H1 (cell line): ENCODE results near the gene ZC2HC1C. TPM values are rescaled to one million over a fixed set of nuclear protein-coding genes. Genes with fewer than 3 reads are reported as not detected.

Experiments used
- CTCF ChIA-PET: fragments of 300-600 bp; sonication (Branson Sonifier 250); formaldehyde crosslinking; loops from one replicate; lab custom pipeline; 2021; ENCODE audit not compliant: partially characterized antibody; lab: Charles Lee
- POLR2A ChIA-PET: fragments of 300-600 bp; sonication (Branson Sonifier 250); formaldehyde crosslinking; loops from one replicate; lab custom pipeline; 2021; ENCODE audit warnings: inconsistent platforms; ENCODE audit not compliant: partially characterized antibody; lab: Charles Lee
- DNase-seq, 2 experiments: peaks; one replicate each; pipeline versions ENCODE4 v3.0.0 to v3.0.0-alpha.2; 2010 to 2022; ENCODE audit warnings: low spot score in 2 of 2, low read depth in 1 of 2, mixed read lengths in 1 of 2
- FAIRE-seq: peaks from 2 replicates; lab custom pipeline; 2011; peaks lifted over from hg19 to GRCh38; lab: Jason Lieb, UNC
- H2AFZ ChIP-seq: 2 replicates; pipeline ENCODE4 v1.8.1; 2012; ENCODE audit warnings: low read length, inconsistent platforms
- H2AK5ac ChIP-seq: 2 replicates; pipeline ENCODE4 v1.6.1; 2013; ENCODE audit warnings: low read depth, low read length
- H2BK120ac ChIP-seq: replicated peaks from 2 replicates; pipeline ENCODE3; 2013; ENCODE audit warnings: low read depth, low read length, inconsistent platforms
- H2BK12ac ChIP-seq: 2 replicates; pipeline ENCODE4 v1.6.1; 2013; ENCODE audit warnings: low read depth, low read length
- H2BK15ac ChIP-seq: 2 replicates; pipeline ENCODE4 v1.6.1; 2013; ENCODE audit warnings: low read length
- H2BK20ac ChIP-seq: 2 replicates; pipeline ENCODE4 v1.6.1; 2013; ENCODE audit warnings: low read length
- H2BK5ac ChIP-seq: 2 replicates; pipeline ENCODE4 v1.6.1; 2013; ENCODE audit warnings: low read depth, low read length
- H3K14ac ChIP-seq: 2 replicates; pipeline ENCODE4 v1.6.1; 2013; ENCODE audit warnings: inconsistent platforms; ENCODE audit not compliant: insufficient read length
- H3K18ac ChIP-seq: 2 replicates; pipeline ENCODE4 v1.6.1; 2013; ENCODE audit warnings: low read length; ENCODE audit errors: extremely low read depth
- H3K23ac ChIP-seq: 2 replicates; pipeline ENCODE4 v1.6.1; 2013; ENCODE audit warnings: inconsistent platforms; ENCODE audit not compliant: insufficient read length
- H3K23me2 ChIP-seq: 2 replicates; pipeline ENCODE4 v1.6.1; 2013; ENCODE audit warnings: low read depth, low read length
- H3K27ac ChIP-seq: 2 replicates; pipeline ENCODE4 v1.6.1; 2011; ENCODE audit warnings: low read depth, low read length, inconsistent platforms
- H3K27me3 ChIP-seq, 4 experiments: replicated peaks in 1 of 4; 1 replicate in 1 of 4; 2 replicates in 3 of 4; pipeline versions ENCODE4 v1.6.1 to v1.8.1; 2011 to 2013; ENCODE audit warnings: low read length in 3 of 4, mild to moderate bottlenecking in 3 of 4, inconsistent platforms in 2 of 4, mixed read lengths in 2 of 4, moderate library complexity in 1 of 4; ENCODE audit not compliant: control insufficient read depth in 3 of 4, insufficient read depth in 3 of 4; ENCODE audit errors: extremely low read depth in 1 of 4
- H3K36me3 ChIP-seq, 4 experiments: 2 replicates each; pipeline versions ENCODE4 v1.6.1 to v1.8.1; 2011 to 2013; ENCODE audit warnings: mild to moderate bottlenecking in 4 of 4, low read length in 3 of 4, moderate library complexity in 2 of 4, control low read depth in 1 of 4, inconsistent platforms in 1 of 4; ENCODE audit not compliant: insufficient read depth in 4 of 4, control insufficient read depth in 2 of 4
- H3K4ac ChIP-seq: replicated peaks from 2 replicates; pipeline ENCODE3; 2013; ENCODE audit warnings: low read length, low read depth, mixed read lengths, inconsistent platforms; ENCODE audit not compliant: insufficient read length
- H3K4me1 ChIP-seq, 4 experiments: replicated peaks in 1 of 4; 1 replicate in 1 of 4; 2 replicates in 3 of 4; pipeline versions ENCODE4 v1.6.1 to v1.8.1; 2011 to 2013; ENCODE audit warnings: low read length in 3 of 4, inconsistent platforms in 2 of 4, mixed read lengths in 1 of 4; ENCODE audit not compliant: insufficient read depth in 4 of 4, control insufficient read depth in 3 of 4
- H3K4me2 ChIP-seq, 2 experiments: 2 replicates each; pipeline versions ENCODE4 v1.6.1 to v1.8.1; 2011 to 2013; ENCODE audit warnings: low read depth in 2 of 2, low read length in 2 of 2, control low read depth in 1 of 2, inconsistent platforms in 1 of 2, mild to moderate bottlenecking in 1 of 2; ENCODE audit not compliant: insufficient read depth in 1 of 2
- H3K4me3 ChIP-seq, 4 experiments: fragments of 200-600, 300-600 bp in 1 of 4; sonication (generic), shearing (Covaris generic), sonication (Bioruptor Twin) in 1 of 4; 2 replicates each; pipeline versions ENCODE4 v1.5.1 to v1.8.1; 2011 to 2016; ENCODE audit warnings: low read length in 4 of 4, low read depth in 3 of 4, control low read depth in 2 of 4, inconsistent platforms in 2 of 4, mild to moderate bottlenecking in 2 of 4, mixed read lengths in 1 of 4, moderate library complexity in 1 of 4; ENCODE audit not compliant: insufficient read depth in 2 of 4; ENCODE audit errors: extremely low read depth in 1 of 4
- H3K56ac ChIP-seq: replicated peaks from 2 replicates; pipeline ENCODE3; 2013; ENCODE audit warnings: low read depth, mild to moderate bottlenecking, mixed read lengths, low read length, inconsistent platforms; ENCODE audit not compliant: insufficient read length
- H3K79me1 ChIP-seq: 2 replicates; pipeline ENCODE4 v1.6.1; 2013; ENCODE audit warnings: low read depth, low read length, control low read depth
- H3K79me2 ChIP-seq, 2 experiments: 2 replicates each; pipeline versions ENCODE4 v1.6.1 to v1.8.1; 2012 to 2013; ENCODE audit warnings: low read length in 2 of 2, mild to moderate bottlenecking in 2 of 2, inconsistent platforms in 1 of 2; ENCODE audit not compliant: insufficient read depth in 2 of 2, control insufficient read depth in 1 of 2
- H3K9ac ChIP-seq, 4 experiments: replicated peaks in 1 of 4; 1 replicate in 1 of 4; 2 replicates in 3 of 4; pipeline versions ENCODE4 v1.6.1 to v1.8.1; 2011 to 2013; ENCODE audit warnings: low read depth in 3 of 4, low read length in 3 of 4, control low read depth in 2 of 4, mild to moderate bottlenecking in 2 of 4, moderate library complexity in 2 of 4, inconsistent platforms in 1 of 4; ENCODE audit errors: extremely low read depth in 1 of 4
- H3K9me3 ChIP-seq, 2 experiments: 2 replicates each; pipeline versions ENCODE4 v1.6.1 to v1.8.1; 2012 to 2013; ENCODE audit warnings: mild to moderate bottlenecking in 2 of 2, moderate library complexity in 2 of 2, control low read depth in 1 of 2, inconsistent platforms in 1 of 2, low read depth in 1 of 2, low read length in 1 of 2, mixed read lengths in 1 of 2; ENCODE audit not compliant: insufficient read depth in 2 of 2
- H4K20me1 ChIP-seq, 2 experiments: replicated peaks in 1 of 2; 2 replicates each; pipeline versions ENCODE3 to v1.8.1; 2011 to 2013; ENCODE audit warnings: inconsistent platforms in 2 of 2, low read length in 2 of 2, mild to moderate bottlenecking in 1 of 2; ENCODE audit not compliant: insufficient read depth in 2 of 2, control insufficient read depth in 1 of 2
- H4K5ac ChIP-seq: 2 replicates; pipeline ENCODE4 v1.6.1; 2013; ENCODE audit warnings: low read length, low read depth, mixed read lengths, inconsistent platforms; ENCODE audit not compliant: insufficient read length
- H4K8ac ChIP-seq: 2 replicates; pipeline ENCODE4 v1.8.0; 2013; ENCODE audit warnings: mild to moderate bottlenecking, moderate library complexity, low read length, inconsistent platforms; ENCODE audit not compliant: insufficient read depth; ENCODE audit errors: extremely low read depth
- H4K91ac ChIP-seq: replicated peaks from 2 replicates; pipeline ENCODE3; 2013; ENCODE audit warnings: low read length, mixed read lengths, inconsistent platforms; ENCODE audit not compliant: insufficient read length
- CHD1 ChIP-seq: IDR thresholded peaks from 2 replicates; pipeline ENCODE4 v1.6.1; 2012; ENCODE audit warnings: low read depth, low read length, improper control_type of control experiment
- JUND ChIP-seq: IDR thresholded peaks from 2 replicates; pipeline ENCODE4 v1.6.1; 2011; ENCODE audit warnings: mild to moderate bottlenecking, improper control_type of control experiment, low read length
- KDM4A ChIP-seq: IDR thresholded peaks from one replicate; pipeline ENCODE4 v1.7.1; 2012; ENCODE audit warnings: low read depth, mild to moderate bottlenecking, moderate library complexity, low read length, inconsistent platforms; ENCODE audit not compliant: severe bottlenecking
- RAD21 ChIP-seq, 2 experiments: IDR thresholded peaks in 1 of 2; conservative IDR thresholded peaks in 1 of 2; 2 replicates each; pipeline ENCODE4 v1.6.1; 2011; ENCODE audit warnings: low read depth in 2 of 2, low read length in 2 of 2, improper control_type of control experiment in 1 of 2, inconsistent platforms in 1 of 2, mild to moderate bottlenecking in 1 of 2, moderate library complexity in 1 of 2
- RBBP5 ChIP-seq: IDR thresholded peaks from 2 replicates; pipeline ENCODE4 v1.7.1; 2012; ENCODE audit warnings: low read depth, mild to moderate bottlenecking, inconsistent platforms, low read length, moderate library complexity, borderline replicate concordance
- RFX5 ChIP-seq: IDR thresholded peaks from 2 replicates; pipeline ENCODE4 v1.6.1; 2011; ENCODE audit warnings: low read depth, low read length, improper control_type of control experiment, borderline replicate concordance
- SIRT6 ChIP-seq: IDR thresholded peaks from one replicate; pipeline ENCODE4 v1.7.1; 2012; ENCODE audit warnings: low read length, inconsistent platforms
- WGBS, 2 experiments: shearing (Covaris generic) in 1 of 2; methylation state at CpG; one replicate each; pipeline versions ENCODE4 v1.1.6 to v1.1.7; 2013 to 2015; ENCODE audit warnings: low lambda C conversion rate in 2 of 2, mixed read lengths in 2 of 2, inconsistent platforms in 1 of 2, low coverage in 1 of 2, missing lambda C conversion rate in 1 of 2; ENCODE audit not compliant: insufficient replicate concordance in 2 of 2, insufficient coverage in 1 of 2, insufficient read length in 1 of 2; ENCODE audit errors: extremely low coverage in 1 of 2, missing lambda C conversion rate in 1 of 2; 5-methylcytosine and 5-hydroxymethylcytosine counted together
- polyA plus RNA-seq, 7 experiments: library from polyadenylated mRNA; depleted of rRNA in 3 of 7; stranded (reverse) in 5 of 7; unstranded in 2 of 7; fragments of >200 nt in 5 of 7; fragments of 200-250 nt in 2 of 7; gene quantifications; 1 replicate in 5 of 7; 2 replicates in 1 of 7; 4 replicates in 1 of 7; pipeline versions ENCODE4 v1.2.1 to v1.2.3, GENCODE V29; 2011 to 2013; ENCODE audit warnings: missing spikeins in 2 of 7, mixed read lengths in 2 of 7
- total RNA-seq: library from RNA; stranded (reverse); fragmentation: NEBNext Ultra II Directional; extraction: Animal tissue kit (Norgen Biotek cat#: 25700); gene quantifications from 2 replicates; pipeline ENCODE4 v1.2.1, GENCODE V29; 2021
- TF ChIP-seq, protein P1 (sequence below): IDR thresholded peaks from 2 replicates; pipeline ENCODE4 v1.6.1; 2012; ENCODE audit warnings: inconsistent platforms
- TF ChIP-seq, protein P2 (sequence below): IDR thresholded peaks from 2 replicates; pipeline ENCODE4 v1.6.1; 2012; ENCODE audit warnings: inconsistent platforms

Gene ZC2HC1C
- total and polyA plus RNA-seq, 2 of the 8 experiments (the other 6 are each of a cell fraction or from before 2014, with no cell fraction given) = 0.57 to 1.2 TPM

DNA sequence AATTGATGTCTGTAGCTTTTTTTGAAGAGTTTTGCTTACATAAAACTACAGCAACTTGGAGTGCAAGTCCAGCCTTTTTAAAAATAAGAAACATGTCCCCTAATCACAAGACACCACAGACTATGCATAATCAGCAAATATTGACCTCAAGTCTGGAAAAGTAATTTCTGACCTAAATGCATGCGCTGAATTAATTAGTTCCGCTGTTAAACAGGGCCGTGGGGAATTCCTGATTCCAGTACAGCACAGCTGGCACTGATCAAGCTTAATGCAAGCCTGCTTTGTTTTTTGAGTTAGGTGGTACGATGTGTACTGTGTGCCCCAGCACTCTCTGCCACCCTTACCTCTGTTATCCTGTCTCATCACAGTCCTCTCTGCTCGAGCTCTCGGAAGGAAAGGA lies 27.4 kb upstream of the ZC2HC1C start:
- no peak overlapping the region for H2AK5ac ChIP-seq
- H3K9ac ChIP-seq = no peak overlapping the region
- no peak overlapping the region for H3K27ac ChIP-seq
- H2BK12ac ChIP-seq = no peak overlapping the region
- WGBS, 2 experiments = 93% methylated on average over 6 of the region's 6 CpGs; no CpG with 5 or more reads in 1 of the 2 experiments
- no peaks in the 10 kb centered on the region for H3K4me1 ChIP-seq
- H2BK5ac ChIP-seq = no peak overlapping the region
- TF ChIP-seq, protein P1, sequence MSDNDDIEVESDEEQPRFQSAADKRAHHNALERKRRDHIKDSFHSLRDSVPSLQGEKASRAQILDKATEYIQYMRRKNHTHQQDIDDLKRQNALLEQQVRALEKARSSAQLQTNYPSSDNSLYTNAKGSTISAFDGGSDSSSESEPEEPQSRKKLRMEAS = no peak
- TF ChIP-seq RAD21 (IDR thresholded peaks at IDR 0.05 in 1 of 2, conservative IDR thresholded peaks at IDR 0.05 in 1 of 2; ENCODE audit: low read depth in 2 of 2, low read length in 2 of 2) (no peak), RFX5 (no peak), CHD1 (no peak), SIRT6 (no peak), RBBP5 (no peak), JUND (no peak), KDM4A (no peak)
- TF ChIP-seq, protein P2, sequence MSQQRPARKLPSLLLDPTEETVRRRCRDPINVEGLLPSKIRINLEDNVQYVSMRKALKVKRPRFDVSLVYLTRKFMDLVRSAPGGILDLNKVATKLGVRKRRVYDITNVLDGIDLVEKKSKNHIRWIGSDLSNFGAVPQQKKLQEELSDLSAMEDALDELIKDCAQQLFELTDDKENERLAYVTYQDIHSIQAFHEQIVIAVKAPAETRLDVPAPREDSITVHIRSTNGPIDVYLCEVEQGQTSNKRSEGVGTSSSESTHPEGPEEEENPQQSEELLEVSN = no peak
- no peak overlapping the region for H3K18ac ChIP-seq
- no peak overlapping the region for H2BK15ac ChIP-seq
- H4K8ac ChIP-seq = no peak overlapping the region
- no peak overlapping the region for H3K4me2 ChIP-seq
- H4K5ac ChIP-seq = no peak overlapping the region
- H2BK120ac ChIP-seq = no peak overlapping the region
- H3K23me2 ChIP-seq = no peaks in the 10 kb centered on the region
- peaks cover 0 to 22% (median 1%) of the 10 kb centered on the region in 4 experiments; a peak in 5 of 8 replicates for H3K36me3 ChIP-seq
- no peak overlapping the region for H3K4ac ChIP-seq
- H3K79me2 ChIP-seq = no peaks in the 10 kb centered on the region
- no peak overlapping the region for H2AFZ ChIP-seq
- no peak for FAIRE-seq
- H3K4me3 ChIP-seq = no peak overlapping the region
- H3K56ac ChIP-seq = no peak overlapping the region
- no peak overlapping the region for H2BK20ac ChIP-seq
- H3K79me1 ChIP-seq = no peaks in the 10 kb centered on the region
- H4K20me1 ChIP-seq = no peaks in the 10 kb centered on the region
- H4K91ac ChIP-seq = no peak overlapping the region
- no peak overlapping the region for H3K23ac ChIP-seq
- CTCF ChIA-PET = interaction anchor here (0.6 to 2.6 kb wide), 4 partner anchors 46 to 135 kb away, joined by 3 to 13 read pairs (median 6); no protein-coding TSS in a partner anchor
- H3K27me3 ChIP-seq = no peaks in the 10 kb centered on the region
- POLR2A ChIA-PET = interaction anchor here (1.2 kb wide), 1 partner anchor 10 kb away, joined by 3 read pairs; no protein-coding TSS in a partner anchor
- no peak for DNase-seq
- no peak overlapping the region for H3K14ac ChIP-seq
- no peaks in the 10 kb centered on the region for H3K9me3 ChIP-seq
